Cardiac muscle cell (in vitro differentiated cells and primary cell): ENCODE results near the gene PHLPP1. TPM values are rescaled to one million over a fixed set of nuclear protein-coding genes. Genes with fewer than 3 reads are reported as not detected.

Experiments
- DNase-seq, 2 donors: peaks; one replicate each; pipeline versions ENCODE4 v3.0.0 to v3.0.0-alpha.2; 2010 to 2017; ENCODE audit warnings: low read depth in 1 of 2, low spot score in 1 of 2
- H3K27ac ChIP-seq: fragments of 200-600 bp; sonication (generic); 2 replicates; pipeline ENCODE4 v1.5.1; 2016
- H3K27me3 ChIP-seq: fragments of 200-600 bp; sonication (generic); 2 replicates; pipeline ENCODE4 v1.6.0; 2016; ENCODE audit warnings: control low read depth
- H3K36me3 ChIP-seq: fragments of 200-600 bp; sonication (generic); 2 replicates; pipeline ENCODE4 v1.5.1; 2016; ENCODE audit warnings: control low read depth
- H3K4me1 ChIP-seq: fragments of 200-600 bp; sonication (generic); 2 replicates; pipeline ENCODE4 v1.8.1; 2017; ENCODE audit warnings: low read depth, mild to moderate bottlenecking, mixed run types
- H3K4me3 ChIP-seq: fragments of 200-600 bp; sonication (generic); 2 replicates; pipeline ENCODE4 v1.5.1; 2016; ENCODE audit warnings: mild to moderate bottlenecking
- H3K9me3 ChIP-seq: fragments of 200-600 bp; sonication (generic); 2 replicates; pipeline ENCODE4 v1.5.1; 2017; ENCODE audit warnings: low read depth, mild to moderate bottlenecking, control low read depth
- polyA plus RNA-seq: library from polyadenylated mRNA; unstranded; fragments of >200 nt; fragmentation: Nextera tagmentation; extraction: Ambion mirVana; gene quantifications from 2 replicates; pipeline ENCODE4 v1.2.1, GENCODE V29; 2016
- total RNA-seq: library from RNA; depleted of rRNA; stranded (reverse); fragments of >200 nt; gene quantifications from 2 replicates; pipeline ENCODE4 v1.2.3, GENCODE V29; 2016
- TF ChIP-seq, protein P1 (sequence below): IDR thresholded peaks from 2 replicates; pipeline ENCODE4 v1.5.1; 2012; ENCODE audit warnings: low read depth, mild to moderate bottlenecking, low read length

PHLPP1 gene
- total and polyA plus RNA-seq, 2 experiments from 2014 or later, result 6.3 to 25.8 TPM

DNA sequence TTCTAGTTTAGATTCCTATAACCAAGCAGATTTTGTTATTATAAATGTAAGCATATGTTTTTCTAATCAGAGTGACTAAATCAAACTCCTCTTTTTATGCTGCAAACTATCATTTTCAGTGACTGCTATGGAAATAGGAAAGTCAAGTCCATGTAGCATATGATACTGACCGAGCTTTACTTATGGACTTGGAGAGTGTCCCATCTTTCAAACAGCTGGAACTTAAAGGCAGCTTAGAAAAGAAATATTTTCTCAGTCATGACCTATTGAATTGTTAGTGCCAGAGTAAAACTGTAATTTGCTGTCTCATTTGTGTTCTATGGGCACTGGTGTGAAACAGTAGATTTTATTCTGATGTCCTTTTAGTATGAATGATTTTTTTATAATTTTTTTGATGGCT lies 76.7 kb downstream of the PHLPP1 start:
- peaks cover 19% of the 10 kb centered on the region for H3K4me1 ChIP-seq
- H3K36me3 ChIP-seq, result no peaks in the 10 kb centered on the region
- TF ChIP-seq, protein P1, sequence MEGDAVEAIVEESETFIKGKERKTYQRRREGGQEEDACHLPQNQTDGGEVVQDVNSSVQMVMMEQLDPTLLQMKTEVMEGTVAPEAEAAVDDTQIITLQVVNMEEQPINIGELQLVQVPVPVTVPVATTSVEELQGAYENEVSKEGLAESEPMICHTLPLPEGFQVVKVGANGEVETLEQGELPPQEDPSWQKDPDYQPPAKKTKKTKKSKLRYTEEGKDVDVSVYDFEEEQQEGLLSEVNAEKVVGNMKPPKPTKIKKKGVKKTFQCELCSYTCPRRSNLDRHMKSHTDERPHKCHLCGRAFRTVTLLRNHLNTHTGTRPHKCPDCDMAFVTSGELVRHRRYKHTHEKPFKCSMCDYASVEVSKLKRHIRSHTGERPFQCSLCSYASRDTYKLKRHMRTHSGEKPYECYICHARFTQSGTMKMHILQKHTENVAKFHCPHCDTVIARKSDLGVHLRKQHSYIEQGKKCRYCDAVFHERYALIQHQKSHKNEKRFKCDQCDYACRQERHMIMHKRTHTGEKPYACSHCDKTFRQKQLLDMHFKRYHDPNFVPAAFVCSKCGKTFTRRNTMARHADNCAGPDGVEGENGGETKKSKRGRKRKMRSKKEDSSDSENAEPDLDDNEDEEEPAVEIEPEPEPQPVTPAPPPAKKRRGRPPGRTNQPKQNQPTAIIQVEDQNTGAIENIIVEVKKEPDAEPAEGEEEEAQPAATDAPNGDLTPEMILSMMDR, result no peak
- no peak for DNase-seq
- H3K9me3 ChIP-seq, result no peaks in the 10 kb centered on the region
- H3K27ac ChIP-seq, result no peak overlapping the region
- no peaks in the 10 kb centered on the region for H3K27me3 ChIP-seq
- H3K4me3 ChIP-seq, result no peak overlapping the region

DNA sequence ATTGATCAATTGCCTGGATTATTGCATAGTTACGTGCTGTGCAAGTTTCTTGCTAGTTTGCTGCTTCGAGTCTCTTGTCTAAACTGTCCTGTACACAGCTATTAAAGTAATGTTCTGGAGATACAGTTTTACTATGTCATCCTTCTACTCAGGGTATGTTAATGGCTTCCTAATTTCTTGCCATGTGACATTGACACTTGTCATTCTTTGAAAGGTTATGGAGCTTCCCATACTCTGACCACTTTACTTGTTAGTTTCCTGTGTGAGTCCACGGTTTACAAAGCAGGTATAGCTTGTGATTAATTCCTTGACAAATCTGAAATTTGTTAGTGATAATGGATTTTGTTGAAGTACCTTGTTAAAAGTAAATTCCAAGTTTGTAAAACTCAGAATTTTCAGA lies 80.5 kb downstream of the PHLPP1 start:
- Histone ChIP-seq H3K9me3 (no peaks in the 10 kb centered on the region), H3K4me1 (peaks cover 9% of the 10 kb centered on the region), H3K36me3 (no peaks in the 10 kb centered on the region), H3K27ac (no peak overlapping the region), H3K4me3 (no peak overlapping the region), H3K27me3 (no peaks in the 10 kb centered on the region)
- no peak for DNase-seq
- TF ChIP-seq, protein P1, result no peak

DNA sequence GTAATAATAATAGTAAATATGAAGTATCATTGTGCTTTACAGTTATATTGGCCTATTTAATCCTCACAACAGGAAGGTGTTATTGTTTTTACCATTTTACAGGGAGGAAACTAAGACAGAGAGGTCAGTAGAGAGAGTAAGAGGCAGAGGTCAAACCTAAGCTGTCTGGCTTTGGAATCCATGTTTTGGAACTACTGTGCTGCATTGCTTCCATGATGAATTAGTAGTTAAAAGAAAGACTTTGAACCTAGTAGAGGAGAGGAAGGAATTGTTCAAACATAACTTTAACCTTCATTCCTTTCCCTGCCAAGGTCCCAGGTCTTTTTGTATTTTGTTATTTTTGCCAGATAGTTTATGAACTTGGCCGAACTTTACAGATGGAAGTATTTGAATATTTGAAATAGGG lies 80.9 kb downstream of the PHLPP1 start:
- TF ChIP-seq, protein P1, result no peak
- Histone ChIP-seq H3K4me3 (no peak overlapping the region), H3K27ac (no peak overlapping the region), H3K9me3 (no peaks in the 10 kb centered on the region), H3K4me1 (peaks cover 7% of the 10 kb centered on the region), H3K36me3 (no peaks in the 10 kb centered on the region), H3K27me3 (no peaks in the 10 kb centered on the region)
- DNase-seq, result no peak

DNA sequence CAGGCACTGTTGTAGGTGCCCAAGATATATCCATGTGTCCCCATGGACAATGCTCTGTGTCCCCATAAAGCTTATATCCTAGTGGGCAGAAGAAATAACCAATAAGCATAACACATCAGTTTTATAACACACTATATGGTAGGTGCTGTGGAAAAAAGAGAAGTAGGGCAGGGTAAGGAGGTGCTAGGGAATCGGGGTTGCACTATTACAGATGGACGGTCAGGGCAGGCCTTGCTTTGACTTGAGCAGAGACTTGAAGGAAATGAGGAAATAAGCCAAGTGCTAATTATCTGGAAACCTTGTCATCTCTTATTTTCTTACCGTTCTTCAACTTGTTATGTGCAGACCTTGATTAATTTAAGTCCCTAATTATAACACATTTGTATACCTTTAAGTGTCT lies 82.0 kb downstream of the PHLPP1 start:
- H3K4me1 ChIP-seq, result peaks cover 7% of the 10 kb centered on the region
- no peaks in the 10 kb centered on the region for H3K9me3 ChIP-seq
- DNase-seq, result no peak
- TF ChIP-seq, protein P1, result no peak
- H3K27ac ChIP-seq, result no peak overlapping the region
- no peak overlapping the region for H3K4me3 ChIP-seq
- H3K27me3 ChIP-seq, result no peaks in the 10 kb centered on the region
- no peaks in the 10 kb centered on the region for H3K36me3 ChIP-seq

- Histone ChIP-seq H3K4me1 (peaks cover 7% of the 10 kb centered on the region), H3K27ac (no peak overlapping the region), H3K27me3 (no peaks in the 10 kb centered on the region), H3K36me3 (no peaks in the 10 kb centered on the region), H3K9me3 (no peaks in the 10 kb centered on the region), H3K4me3 (no peak overlapping the region)
- DNase-seq, result no peak
- TF ChIP-seq, protein P1, result no peak
These were observed 84.6 kb downstream of the PHLPP1 start for GRCh38 chr18:62799977-62800376.

DNA sequence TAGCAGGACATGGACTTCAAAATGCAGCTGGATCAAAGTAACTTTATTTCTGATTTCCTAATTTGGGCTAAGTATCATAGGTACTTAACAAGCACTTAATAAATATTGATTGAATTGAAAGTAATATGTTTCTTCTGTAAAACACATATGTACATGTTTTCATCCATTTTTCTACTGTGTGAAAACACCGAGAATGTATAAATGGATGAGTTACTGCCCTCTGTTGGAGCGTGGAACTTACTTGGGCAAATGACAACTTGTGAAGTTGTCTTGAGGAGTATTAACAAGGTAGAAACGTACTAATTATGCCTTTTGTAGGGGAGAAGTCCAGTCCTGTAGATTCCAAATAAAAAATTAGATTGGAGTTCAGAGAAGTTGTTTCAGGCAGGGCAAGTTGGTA lies 87.2 kb downstream of the PHLPP1 start:
- H3K9me3 ChIP-seq, result no peaks in the 10 kb centered on the region
- H3K27me3 ChIP-seq, result no peaks in the 10 kb centered on the region
- TF ChIP-seq, protein P1, result peak; percentile 32
- no peak overlapping the region for H3K4me3 ChIP-seq
- H3K27ac ChIP-seq, result no peak overlapping the region
- no peaks in the 10 kb centered on the region for H3K36me3 ChIP-seq
- peak in 1 of 2 donors; percentile 39 for DNase-seq
- H3K4me1 ChIP-seq, result peaks cover 7% of the 10 kb centered on the region
